GM21515 (cell line): ENCODE results near the gene CERS5.

Experiments
- ATAC-seq: cut with Tn5 transposase; IDR thresholded peaks from one replicate; pipeline ENCODE4 v1.9.1; 2021; ENCODE audit not compliant: unreplicated experiment

CERS5 gene

DNA sequence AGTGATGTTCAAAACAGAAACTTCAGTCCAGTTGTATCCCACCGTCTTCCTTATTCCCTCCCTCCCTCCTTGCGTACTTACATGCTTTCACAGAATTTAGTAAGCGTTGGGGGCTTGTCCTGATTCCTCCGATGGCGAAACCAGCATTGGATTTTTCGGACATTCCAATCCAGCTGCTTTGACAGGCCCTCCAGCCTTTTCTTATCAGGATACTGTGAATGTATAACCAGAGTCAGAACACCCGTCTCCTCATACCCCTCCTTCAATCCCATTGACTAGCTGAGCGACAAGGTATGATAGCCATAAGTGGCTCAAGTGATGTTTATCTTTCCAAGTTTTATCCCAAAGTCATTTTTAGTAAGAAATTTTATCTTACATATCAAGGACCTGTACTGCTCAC, 24.2 kb downstream of the CERS5 start:
- no peak for ATAC-seq

DNA sequence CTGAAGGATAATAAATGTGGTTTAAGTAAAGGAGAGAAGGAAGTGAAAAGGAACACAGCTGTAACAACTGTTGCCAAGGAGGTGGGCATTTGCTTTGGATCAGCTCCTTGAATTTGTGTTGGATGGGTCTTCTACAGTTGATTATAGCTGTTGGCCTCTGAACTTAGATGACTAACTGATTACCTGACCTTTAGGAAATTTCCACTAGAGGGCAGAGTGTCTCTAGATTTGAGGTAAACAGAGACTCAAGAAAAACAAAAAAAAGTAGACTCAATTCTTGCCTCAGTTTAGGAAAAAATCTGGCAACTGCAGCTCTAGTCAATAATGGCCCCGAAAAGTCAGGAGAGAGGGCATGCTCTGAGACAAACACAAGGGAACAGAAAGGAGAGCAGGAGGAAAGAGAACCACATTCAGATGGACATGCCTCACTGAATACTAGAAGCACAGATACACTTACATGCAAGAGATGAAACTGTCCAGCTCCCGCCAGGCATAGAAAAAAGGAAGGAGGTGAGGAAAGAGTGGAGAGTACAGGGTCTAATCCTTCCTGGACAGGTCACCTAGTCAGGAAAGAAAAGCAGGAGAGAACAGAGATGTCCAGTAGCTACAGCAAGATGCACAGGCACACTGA, 34.5 kb downstream of the CERS5 start:
- ATAC-seq, result no peak

DNA sequence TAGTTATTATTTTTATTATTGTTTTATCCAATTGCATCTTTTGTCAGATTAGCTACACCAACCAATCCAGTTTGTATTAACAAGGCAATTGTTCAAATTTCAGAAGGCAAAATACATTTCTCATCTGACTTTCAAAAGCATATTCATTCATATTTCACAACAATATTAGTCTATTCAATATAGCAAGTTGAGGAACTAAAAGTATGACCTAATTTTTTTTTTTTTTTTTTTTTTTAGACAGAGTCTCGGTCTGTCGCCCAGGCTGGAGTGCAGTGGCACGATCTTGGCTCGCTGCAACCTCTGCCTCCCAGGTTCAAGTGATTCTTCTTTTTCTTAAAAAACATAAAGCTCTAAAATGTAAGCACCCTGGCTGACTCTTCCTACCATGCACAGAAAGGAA, 37.9 kb downstream of the CERS5 start:
- ATAC-seq, result no peak

DNA sequence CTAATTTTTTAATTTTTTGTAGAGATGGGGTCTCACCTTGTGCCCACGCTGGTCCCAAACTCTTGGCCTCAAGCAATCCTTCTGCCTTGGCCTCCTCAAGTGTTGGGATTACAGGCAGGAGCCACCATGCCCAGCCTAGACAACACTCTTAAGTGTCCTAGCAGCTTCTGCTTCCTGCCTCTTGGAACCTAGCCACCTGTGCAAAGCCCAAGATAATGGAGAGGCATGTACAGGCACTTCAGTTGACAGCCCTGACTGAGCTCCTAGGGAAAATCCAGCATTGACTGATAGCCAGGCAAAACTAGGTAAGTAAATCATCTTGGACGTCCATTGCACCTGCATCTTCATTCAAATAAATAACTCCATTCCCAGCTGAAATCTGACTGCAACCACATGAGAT, 39.6 kb downstream of the CERS5 start:
- no peak for ATAC-seq

DNA sequence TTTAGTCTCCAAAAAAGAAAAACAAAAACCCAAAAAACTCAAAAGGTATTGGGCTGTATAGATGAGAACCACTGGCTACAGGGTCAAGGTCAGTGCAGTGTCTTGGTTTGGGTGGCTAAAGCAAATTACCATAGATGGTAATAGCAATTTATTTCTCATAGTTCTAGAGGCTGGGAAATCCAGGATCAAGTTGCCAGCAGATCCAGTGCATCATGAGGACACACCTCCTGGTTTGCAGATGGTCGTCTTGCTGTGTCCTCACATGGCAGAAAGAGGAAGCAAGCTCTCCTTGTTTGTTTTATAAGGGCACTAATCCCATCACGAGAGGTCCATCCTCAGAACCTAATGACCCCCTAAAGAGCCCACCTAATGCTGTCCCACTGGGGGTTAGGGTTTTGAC, 44.0 kb downstream of the CERS5 start:
- no peak for ATAC-seq

DNA sequence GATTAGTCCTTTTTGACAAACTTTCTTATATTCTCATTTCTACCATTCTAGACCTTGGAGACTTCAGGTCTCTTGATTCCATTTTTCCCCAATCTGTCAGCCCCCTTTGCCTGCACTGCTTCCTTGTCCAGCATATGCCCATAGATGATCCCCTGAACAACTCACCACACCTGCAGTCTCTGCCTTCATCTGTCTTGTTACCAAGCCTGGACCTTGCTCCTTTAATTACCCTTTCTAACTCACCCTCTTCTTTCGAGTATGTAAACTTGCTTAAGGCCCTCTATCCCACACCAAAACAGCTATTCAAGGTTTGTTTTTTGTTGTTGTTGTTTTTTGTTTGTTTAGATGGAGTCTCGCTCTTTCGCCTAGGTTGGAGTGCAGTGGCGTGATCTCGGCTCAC, 45.5 kb downstream of the CERS5 start:
- ATAC-seq, result no peak

DNA sequence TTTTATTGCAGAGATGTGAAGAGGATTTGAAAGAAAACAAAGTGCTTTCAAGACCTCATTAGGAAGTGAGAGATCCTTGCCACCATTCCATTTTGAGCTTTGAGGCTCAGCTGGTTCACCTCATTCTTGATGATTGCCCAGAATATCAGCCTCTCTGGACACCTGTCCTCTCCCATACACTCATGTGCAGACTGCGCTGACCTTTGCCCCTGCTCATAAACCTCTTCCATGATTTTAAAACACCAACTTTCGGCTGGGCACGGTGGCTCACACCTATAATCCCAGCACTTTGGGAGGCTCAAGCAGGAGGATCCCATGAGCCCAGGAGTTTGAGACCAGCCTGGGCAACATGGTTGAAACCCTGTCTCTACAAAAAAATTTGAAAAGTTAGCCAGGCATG, 46.2 kb downstream of the CERS5 start:
- no peak for ATAC-seq

DNA sequence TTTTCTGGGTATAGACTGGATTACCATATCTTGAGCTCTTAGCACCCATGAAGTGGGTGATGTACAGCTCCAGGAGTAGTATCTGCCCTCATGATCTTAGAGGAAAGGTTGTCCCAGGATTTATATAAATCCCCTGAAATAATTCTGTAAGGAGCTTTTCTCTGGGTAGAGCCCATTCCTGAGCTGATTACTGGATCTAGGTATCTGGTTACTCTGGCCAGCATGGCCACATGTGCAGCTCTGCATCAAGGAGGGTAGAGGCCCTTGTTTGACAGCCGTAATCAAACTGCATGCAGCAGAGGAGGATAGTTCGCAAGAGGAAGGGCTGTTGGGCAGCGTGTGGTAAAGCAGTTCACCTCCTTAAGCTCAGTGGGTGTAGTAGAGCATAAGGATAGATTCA, 46.6 kb downstream of the CERS5 start:
- no peak for ATAC-seq

DNA sequence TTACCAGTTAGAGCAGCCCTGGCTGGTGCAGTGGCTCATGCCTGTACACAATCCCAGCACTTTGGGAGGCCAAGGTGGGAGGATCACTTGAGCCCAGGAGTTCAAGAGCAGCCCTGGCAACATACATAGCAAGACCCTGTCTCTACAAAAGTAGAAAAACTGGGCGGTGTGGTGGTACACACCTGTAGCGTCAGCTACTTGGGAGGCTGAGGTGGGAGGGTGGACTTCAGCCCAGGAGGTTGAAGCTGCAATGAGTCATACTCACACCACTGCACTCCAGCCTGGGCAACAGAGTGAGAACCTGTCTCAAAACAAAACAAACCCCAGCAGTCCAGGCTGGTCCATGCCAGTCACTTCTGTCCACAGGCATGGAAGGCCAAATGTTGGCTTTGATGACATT, 47.8 kb downstream of the CERS5 start:
- ATAC-seq, result no peak

DNA sequence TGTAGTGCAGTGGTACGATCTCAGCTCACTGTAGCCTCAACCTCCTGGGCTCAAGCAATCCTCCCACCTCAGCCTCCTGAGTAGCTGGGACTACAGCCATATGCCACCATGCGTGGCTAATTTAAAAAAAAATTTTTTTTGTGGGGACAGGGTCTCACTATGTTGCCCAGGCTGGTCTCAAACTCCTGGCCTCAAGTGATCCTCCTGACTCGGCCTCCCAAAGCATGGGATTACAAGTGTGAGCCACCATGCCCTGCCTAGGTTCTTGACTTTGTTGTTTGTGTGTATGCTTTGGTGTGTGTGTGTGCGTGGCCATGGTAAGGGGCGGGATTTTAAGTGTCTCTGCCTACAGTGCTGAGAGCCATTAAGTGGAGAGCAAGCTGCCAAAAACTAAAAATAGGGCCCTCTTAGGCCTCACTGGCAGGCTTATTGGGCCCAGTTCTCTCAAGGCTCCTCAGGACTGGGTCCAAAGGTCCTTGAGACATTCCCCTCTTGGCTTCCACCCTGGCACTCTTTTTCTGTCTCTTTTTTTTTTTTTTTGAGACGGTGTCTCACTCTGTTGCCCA, 50.0 kb downstream of the CERS5 start:
- no peak for ATAC-seq

DNA sequence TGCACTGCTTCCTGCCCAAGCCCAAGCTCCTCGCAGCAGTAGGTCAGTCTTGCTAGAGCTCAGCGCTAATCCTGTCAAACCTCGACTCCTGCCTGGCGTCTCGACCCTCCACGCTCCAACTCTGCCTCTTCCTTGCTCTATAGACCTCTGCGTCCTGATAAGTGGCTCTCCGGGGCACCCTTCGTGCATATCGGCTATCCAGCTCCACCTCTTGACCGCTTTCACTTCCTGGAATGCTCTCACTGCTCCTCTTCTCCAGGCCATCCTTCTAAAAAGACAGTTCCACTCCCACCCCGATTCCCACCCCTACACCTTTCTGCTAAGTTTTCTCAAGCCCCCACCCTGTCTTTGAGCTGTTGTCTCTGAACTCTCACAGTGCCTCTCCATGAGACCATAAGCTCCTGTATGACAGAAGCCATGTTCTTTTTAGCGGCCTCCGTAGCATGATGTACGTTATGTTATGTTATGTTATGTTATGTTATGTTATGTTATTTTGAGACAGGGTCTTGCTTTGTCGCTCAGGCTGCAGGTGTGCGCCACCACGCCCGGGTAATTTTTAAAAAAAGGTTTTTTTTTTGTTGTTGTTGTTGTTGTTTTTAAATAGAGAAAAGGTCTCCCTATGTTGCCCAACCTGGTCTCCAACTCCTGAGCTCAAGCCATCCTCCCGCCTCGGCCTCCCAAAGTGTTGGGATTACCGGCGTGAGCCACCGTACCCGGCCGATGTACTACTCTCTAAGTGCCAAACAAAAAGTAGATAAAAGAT, 54.5 kb downstream of the CERS5 start:
- ATAC-seq, result peak; percentile 2

DNA sequence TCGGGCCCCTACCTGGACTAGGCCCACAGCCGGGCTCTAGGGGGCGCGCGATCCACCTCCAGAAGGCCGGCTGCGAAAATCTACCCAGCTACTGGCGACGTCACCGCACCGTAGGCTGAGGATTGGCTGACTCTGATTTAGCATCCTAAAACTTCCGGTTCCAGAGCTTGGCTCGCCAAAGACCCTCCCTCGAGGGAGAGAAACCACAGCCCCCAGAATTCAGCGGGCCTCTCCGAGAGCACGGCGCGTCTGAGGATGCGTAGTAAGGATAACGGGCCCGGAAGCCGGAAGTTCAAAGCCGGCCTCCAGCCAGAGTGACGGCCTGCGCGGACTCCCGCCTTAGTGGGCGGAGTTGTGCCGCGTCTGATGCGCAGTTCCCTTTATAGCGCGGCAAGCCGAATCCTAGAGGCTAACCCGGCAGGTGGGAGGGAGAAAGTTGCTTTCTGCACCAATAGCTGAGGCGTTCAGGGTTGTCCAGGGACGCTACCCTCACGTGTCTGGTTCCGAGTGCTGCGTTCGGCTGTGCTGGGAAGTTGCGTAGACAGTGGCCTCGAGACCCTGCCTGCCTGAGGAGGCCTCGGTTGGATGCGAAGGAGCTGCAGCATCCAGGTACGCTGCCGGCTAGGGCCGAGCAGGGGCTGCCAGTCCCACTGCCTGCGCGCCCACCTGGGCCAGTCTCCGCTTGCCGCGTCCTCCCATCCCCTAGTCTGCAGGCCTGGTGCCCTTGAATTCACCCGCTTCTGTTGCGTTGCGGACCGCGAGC, 55.3 kb downstream of the CERS5 start, which contains the start of gene COX14:
TSS of gene COX14 (plus strand) at position 544 of the 763 bp plus-strand sequence. CDS start 7,808 bp downstream, outside the sequence.
- ATAC-seq, result peak; percentile 83

DNA sequence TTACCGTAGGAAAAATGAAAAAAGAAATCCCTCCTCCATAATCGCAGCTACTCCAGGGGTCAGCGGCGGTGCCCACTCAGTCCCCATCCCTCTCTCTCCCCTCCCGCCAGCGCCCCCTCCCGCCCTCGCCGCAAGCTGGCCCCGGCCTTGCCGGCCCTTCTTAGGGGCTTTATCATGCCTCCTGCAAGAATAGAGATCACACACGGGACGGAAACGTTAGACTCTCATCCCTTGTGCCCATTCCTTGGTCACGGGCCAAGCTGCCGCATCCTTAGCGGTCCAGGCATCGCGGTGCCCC, 55.8 kb downstream of the CERS5 start:
- ATAC-seq, result peak; percentile 2

DNA sequence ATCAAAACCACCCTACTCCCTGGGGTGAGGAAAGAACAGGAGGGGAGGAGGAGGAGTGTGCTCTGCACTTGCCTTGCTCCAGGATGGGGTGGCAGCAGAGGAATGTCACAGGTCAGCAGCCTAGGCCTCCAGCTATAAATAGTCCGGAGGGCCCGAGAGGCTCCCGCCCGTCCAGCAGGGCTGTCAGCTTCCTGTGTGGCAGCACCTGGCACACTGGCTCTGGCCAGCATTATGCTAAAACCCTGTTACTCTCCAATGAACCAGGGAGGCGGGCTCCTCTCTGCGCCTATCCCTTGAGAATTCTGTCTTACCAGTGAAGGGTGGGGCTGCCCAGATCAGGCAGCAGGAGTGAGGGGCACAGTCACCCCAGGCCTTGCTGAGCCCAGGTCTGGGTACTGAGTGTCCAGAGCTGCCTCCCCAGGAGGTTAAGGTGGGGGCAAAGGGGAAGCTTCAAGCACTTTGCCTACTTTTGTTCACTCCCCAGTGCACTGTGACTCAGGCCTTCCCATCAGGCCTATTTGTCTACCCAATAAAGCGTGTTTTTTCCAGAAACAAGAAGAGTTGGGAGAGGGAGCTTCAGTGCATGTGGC, 56.3 kb downstream of the CERS5 start:
- no peak for ATAC-seq

DNA sequence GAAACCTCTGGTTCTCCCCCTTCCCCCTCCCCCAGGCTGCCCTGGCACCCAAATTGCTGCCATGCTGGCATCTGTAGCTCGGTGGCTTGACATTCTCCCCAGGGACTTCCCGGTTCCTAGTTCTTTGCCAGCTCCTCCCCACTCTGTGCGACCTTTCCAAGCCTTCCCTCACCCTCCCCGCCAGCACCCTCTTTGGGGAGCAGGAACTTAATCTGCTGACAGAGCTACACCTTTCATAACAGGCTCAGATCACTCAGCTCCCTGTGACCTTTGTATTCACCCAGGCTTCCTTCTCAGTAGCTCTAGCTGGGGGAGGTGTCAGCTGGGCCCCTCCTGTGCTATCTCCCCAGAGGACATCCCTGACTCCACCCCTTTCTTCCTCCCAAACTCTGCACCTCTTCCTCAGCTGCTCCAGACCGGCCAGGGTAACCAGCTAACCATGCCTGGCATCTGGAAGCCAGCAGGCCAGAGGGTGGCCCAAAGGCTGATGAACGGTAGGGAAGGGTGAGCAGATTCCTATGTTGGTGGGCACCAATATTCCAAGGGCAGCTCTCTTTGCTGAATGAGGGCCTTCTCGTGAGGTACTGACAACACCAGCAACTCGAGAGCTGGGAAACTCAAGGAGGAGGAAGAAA, 56.9 kb downstream of the CERS5 start:
- ATAC-seq, result no peak

DNA sequence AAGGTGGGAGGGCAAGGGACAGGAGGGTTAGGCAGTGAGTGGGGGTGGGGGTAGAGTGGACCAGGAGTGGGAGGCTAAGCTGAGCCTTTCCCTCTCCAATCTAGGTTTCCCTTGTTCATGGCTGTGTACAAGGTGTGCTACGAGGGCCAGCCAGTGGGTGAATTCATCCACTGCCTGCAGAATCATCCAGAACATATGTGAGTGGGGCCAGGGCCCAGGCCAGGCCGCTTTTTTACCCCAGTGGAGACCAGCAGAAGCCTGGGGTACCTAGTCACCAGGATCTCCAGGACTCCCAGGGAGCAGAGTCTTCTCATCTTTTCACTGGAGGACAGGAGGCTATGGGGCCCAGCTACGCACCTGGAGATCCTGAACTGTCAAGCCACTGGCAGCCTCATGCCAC, 57.9 kb downstream of the CERS5 start:
- no peak for ATAC-seq

DNA sequence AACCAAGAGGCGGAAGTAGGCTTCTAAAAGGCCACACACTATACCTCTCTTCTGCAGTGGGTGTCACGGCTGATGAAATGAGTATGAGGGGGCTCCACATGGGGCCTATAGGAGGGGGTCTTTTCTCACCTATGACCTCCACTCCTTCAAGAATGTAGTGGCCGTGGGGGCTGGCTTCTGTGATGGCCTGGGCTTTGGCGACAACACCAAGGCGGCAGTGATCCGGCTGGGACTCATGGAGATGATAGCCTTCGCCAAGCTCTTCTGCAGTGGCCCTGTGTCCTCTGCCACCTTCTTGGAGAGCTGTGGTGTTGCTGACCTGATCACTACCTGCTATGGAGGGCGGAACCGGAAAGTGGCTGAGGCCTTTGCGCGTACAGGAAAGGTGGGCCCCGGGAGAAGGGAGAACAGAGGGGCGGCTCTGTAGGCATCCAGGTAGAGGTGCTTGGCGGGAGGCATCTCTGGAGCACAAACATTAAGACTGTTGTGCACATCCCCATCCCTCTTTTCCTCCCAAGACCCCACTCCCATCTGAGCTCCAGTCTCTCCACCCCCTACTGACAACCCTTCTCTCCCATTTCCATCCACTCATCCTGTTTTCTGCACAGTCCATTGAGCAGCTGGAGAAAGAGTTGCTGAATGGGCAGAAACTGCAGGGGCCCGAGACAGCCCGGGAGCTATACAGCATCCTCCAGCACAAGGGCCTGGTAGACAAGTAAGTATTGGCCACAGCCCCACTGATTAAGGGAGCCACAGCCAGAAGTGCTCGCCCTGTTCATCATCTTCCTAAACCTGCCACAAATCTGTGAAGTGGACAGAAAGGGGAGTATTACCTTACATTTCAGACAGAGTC, 59.5 kb downstream of the CERS5 start:
- ATAC-seq, result no peak

DNA sequence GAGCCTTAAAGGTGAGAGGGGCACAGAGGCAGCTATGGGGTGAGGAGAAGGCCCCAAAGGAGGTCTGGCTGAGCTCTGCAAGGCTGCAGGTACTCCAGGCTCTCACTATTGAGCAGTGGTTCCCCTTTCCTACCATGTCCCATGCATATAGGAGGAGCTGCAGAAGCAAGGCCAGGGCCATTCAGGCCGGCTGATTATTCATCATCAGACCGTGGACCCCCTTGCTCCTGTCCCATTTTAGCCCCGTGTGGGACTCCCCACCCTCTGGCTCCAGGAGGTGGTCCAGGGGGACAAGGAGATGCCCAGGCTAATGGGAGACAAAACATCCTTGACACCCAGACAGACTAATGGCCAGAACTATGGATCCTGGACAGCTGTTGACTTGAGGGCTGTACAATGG, 60.3 kb downstream of the CERS5 start:
- ATAC-seq, result no peak

DNA sequence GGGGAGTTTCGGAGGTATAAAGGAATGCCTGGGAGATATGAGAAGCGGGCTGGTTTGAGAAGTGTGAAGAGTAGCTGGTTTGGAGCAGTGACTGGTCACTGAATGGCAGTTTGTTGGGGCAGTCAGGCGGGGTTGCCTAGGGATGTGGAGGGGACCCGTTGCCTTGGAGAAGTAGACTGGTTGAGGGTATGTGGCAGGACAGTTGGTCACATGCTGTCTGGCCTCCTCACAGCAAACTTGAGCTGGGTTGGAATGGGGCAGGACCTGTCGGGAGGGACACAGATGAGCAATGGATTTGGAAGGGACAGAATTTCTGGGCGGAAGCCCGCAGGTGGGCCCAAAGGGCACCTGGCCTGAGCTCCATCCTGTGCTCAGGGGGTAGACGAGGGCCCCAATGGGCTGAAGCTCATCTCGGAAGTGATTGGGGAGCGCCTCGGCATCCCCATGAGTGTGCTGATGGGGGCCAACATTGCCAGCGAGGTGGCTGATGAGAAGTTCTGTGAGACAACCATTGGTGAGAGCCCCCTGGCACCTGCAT, 61.2 kb downstream of the CERS5 start:
- no peak for ATAC-seq
